ENCODE data around the gene PPP1R12B.
A peak's percentile ranks its signal among the peaks of the same experiment; 100 is the strongest.
"Not testable (repeated sequence)": the region's sequence is repeated elsewhere in the genome, so short reads cannot be mapped to it uniquely, and the experiment has no call there.

Gene PPP1R12B

GRCh38 chr1:202540014-202540413 is 191.5 kb downstream of the PPP1R12B start:
- no peak for DNase-seq

GRCh38 chr1:202540448-202540847 is 191.9 kb downstream of the PPP1R12B start:
- no peak for DNase-seq

GRCh38 chr1:202540858-202541257 is 192.4 kb downstream of the PPP1R12B start:
- not testable (repeated sequence) for DNase-seq

- not testable (repeated sequence) for DNase-seq
Observed at GRCh38 chr1:202542415-202542814, 193.9 kb downstream of the PPP1R12B start.

- not testable (repeated sequence) for DNase-seq
Observed at GRCh38 chr1:202543537-202543936, 195.0 kb downstream of the PPP1R12B start.

- DNase-seq: not testable (repeated sequence)
Observed at GRCh38 chr1:202544766-202545449, 196.4 kb downstream of the PPP1R12B start.

- not testable (repeated sequence) for DNase-seq
Observed at GRCh38 chr1:202545647-202546303, 197.3 kb downstream of the PPP1R12B start.

GRCh38 chr1:202546377-202546776 is 197.9 kb downstream of the PPP1R12B start:
- DNase-seq: not testable (repeated sequence)

- peak; percentile 31 for DNase-seq
Observed at GRCh38 chr1:202546796-202547195, 198.3 kb downstream of the PPP1R12B start.

- no peak for DNase-seq
Observed at GRCh38 chr1:202547215-202547614, 198.7 kb downstream of the PPP1R12B start.

GRCh38 chr1:202550088-202550487 is 201.6 kb downstream of the PPP1R12B start:
- not testable (repeated sequence) for DNase-seq

- no peak for DNase-seq
Observed at GRCh38 chr1:202551683-202552082, 203.2 kb downstream of the PPP1R12B start.

GRCh38 chr1:202552615-202553014 is 204.1 kb downstream of the PPP1R12B start:
- DNase-seq: not testable (repeated sequence)

GRCh38 chr1:202553078-202553477 is 204.6 kb downstream of the PPP1R12B start:
- DNase-seq: not testable (repeated sequence)

- DNase-seq: peak; percentile 71
Observed at GRCh38 chr1:202553560-202554038, 205.1 kb downstream of the PPP1R12B start.

- DNase-seq: not testable (repeated sequence)
Observed at GRCh38 chr1:202554619-202555018, 206.1 kb downstream of the PPP1R12B start.

GRCh38 chr1:202556037-202556436 is 207.5 kb downstream of the PPP1R12B start:
- DNase-seq: not testable (repeated sequence)

GRCh38 chr1:202557662-202558061 is 209.2 kb downstream of the PPP1R12B start:
- DNase-seq: not testable (repeated sequence)

GRCh38 chr1:202561240-202561639 is 212.7 kb downstream of the PPP1R12B start:
- no peak for DNase-seq

GRCh38 chr1:202561726-202562443 is 213.4 kb downstream of the PPP1R12B start:
- no peak for DNase-seq

GRCh38 chr1:202562444-202563060 is 214.1 kb downstream of the PPP1R12B start:
- no peak for DNase-seq

GRCh38 chr1:202563818-202564217 is 215.3 kb downstream of the PPP1R12B start:
- no peak for DNase-seq

- no peak for DNase-seq
Observed at GRCh38 chr1:202564958-202565495, 216.5 kb downstream of the PPP1R12B start.

All from MV-4-11 (cell line).